ENCODE results near the gene RAB1B.
A peak's percentile ranks its signal among the peaks of the same experiment; 100 is the strongest.

Gene RAB1B

DNA sequence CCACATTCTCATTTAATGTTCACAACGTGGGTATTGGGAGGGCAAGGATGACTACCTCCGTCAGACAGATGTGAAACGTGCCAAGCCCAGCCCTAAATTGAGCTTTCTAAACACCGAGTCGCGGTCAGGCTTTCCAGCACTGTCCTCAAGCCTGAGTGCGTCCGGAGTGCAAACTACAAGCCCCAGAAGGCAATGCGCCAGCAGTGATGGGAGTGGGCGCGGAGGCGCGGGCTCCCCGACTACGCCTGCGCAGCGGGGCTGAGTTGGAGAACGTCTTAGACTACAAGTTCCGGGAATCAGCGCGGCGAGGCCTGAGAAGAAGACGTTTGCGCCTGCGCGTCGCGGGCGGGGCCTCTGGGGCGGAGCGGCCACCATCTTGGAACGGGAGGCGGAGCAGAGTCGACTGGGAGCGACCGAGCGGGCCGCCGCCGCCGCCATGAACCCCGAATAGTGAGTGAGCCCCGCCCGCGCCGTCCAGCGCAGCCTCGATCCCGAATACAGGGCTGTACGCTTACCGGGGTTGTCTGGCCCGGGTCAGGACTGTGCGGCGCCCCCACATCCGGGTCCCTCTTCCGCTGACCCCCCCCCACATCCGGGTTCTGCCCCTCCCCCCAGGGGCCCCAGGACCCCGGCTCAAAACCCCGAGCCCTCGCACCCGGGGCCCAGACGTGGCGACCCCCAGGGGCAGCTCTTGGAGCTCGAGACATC, at the start of gene RAB1B:
Gene RAB1B, plus strand, starts transcription at position 396 of the 708 bp plus-strand sequence. Its CDS starts 41 bp downstream, at position 437.
- peak; percentile 99 to 100 (median 99) for DNase-seq (ENCODE audit: low read depth in 2 of 3, low spot score in 2 of 3)

DNA sequence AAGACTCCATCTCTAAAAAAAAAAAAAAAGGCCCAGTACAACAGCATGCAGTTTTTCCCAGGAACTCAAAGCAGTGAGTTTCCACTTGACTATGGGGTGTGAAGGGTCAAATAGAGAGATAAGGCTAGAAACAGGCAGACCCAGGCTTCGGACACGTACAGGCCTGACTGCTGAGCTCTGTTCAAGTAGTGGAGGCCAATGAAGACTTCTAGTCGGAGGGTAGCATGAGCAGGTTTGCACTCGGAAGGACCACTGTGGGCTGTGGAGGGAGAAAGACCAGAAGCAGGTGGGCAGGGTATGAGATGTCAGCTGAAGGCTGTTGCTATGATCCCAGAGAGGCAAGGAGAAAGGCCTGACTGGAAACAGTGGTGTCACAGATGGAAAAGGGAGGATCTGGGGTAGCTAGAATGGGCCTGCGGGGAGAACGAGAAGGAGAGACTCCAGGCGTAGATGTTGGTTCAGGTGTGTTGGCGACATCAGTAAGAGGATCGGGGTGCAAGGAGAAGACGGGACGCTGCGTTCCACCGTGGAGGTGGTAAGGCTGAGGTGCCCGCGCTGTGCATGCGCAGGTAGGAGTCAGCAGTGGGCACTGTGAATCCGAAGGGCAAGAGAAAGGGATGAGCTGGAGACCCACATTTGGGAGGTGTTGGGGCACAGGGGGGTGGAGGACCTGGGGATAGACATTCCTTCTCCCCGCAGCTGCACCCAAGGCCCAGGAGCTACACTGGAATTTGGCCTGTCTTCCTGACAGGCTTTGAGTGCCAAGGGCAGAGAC, 49.4 kb upstream of the RAB1B start:
- no peak for DNase-seq (ENCODE audit: low read depth in 2 of 3, low spot score in 2 of 3)

DNA sequence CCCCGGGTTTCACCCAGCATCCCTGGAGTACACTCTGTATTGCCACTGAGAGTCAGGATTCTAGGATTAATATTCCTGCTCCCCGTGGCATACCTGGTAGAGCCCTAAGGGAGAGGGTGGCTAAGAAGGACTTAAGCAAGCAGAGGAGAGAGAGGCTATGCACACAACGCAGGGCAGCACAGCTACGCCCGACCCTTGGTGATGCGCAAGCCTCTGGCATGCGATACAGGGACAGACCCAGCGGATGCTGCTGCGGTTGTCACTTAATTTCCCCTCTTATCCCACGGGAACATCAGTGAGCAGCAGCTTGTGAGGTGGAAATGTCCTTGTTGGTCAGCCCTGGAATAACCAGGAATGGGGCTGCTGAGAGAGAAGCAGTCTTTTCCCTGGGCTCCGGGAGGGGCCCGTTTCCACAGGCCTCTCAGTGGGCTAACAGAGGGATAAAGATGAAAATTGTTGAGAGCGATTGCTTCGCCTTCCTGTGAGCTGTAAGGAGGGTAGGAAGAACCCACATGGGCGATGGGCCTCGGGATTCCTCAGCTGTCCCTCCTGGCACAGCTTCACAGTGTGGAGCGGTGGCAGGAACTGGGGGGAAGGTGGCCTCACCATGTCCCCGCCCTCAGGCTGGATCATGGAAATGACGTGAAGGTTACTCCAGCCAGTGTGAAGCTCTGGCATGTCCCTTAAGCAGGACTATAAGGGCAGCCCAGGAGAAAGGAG, 48.4 kb upstream of the RAB1B start:
- DNase-seq (ENCODE audit: low read depth in 2 of 3, low spot score in 2 of 3) = no peak

DNA sequence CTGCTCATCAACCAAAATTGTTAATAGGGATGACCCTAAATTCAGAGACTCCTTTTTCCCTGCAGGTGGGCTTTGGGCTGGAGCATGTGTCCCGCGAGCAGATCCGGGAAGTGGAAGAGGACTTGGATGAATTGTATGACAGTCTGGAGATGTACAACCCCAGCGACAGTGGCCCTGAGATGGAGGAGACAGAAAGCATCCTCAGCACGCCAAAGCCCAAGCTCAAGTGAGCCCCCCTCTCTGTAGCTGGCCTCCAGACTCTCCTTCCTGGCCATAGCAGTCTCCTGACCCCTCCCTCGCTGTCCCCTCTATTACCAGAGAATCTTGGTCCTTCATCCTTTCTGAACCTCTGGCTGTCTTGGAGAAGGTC, 47.9 kb upstream of the RAB1B start:
- DNase-seq (ENCODE audit: low read depth in 2 of 3, low spot score in 2 of 3) = no peak

- DNase-seq (ENCODE audit: low read depth in 2 of 3, low spot score in 2 of 3) = no peak
Observed at GRCh38 chr11:66221012-66221411, 47.4 kb upstream of the RAB1B start.

GRCh38 chr11:66221726-66222236, 46.7 kb upstream of the RAB1B start:
- no peak for DNase-seq (ENCODE audit: low read depth in 2 of 3, low spot score in 2 of 3)

- DNase-seq (ENCODE audit: low read depth in 2 of 3, low spot score in 2 of 3) = peak; percentile 81 to 87 (median 84)
Observed at GRCh38 chr11:66222358-66223149, 45.9 kb upstream of the RAB1B start.

DNA sequence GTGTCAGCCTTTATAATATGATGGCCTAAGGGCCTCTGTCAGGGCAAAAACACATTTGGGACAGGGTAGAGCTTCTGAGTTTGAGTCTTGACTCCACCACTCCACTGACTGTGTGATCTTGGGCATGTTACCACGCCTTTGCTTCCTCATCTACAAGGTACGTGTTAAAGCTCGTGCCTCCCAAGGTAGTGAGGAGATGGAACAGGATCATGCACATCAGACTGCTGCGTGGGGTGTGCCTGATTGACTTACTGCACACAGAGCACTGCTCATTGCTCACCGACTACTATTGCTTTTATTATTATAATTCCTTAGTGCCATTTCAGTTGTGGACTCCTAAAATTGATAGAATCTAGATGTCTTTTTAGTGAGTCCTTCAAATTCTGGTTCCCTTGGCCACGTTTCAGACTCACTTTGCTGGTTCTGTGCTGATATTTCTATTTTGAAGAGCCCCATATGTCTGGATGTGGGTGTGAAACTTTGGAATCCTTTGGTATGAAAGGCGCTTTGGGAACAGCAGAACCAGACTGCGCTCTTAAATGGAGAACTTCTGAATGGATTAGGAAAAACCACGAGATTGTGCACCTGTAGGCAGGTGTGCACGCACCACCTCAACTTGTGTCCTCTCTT, 44.1 kb upstream of the RAB1B start:
- no peak for DNase-seq (ENCODE audit: low read depth in 2 of 3, low spot score in 2 of 3)

DNA sequence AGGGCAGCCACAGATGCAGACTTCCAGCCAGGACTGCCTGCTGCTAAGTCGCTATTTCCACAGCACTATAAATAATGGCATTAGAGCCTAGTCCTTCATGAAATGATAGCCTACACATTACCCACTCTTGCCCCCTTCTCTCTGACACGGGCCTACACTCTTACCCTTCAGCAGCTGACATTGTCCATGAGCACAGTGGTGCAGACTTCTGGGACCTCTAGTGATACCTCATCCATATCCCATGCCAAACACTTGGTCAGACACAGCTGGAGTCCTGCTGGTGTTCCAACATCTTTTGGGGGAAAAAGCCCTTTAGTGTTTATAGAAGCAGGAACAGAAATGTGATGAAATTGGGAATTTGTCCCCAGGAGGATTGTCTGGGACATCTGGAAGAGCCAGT, 43.4 kb upstream of the RAB1B start:
- DNase-seq (ENCODE audit: low read depth in 2 of 3, low spot score in 2 of 3) = no peak

DNA sequence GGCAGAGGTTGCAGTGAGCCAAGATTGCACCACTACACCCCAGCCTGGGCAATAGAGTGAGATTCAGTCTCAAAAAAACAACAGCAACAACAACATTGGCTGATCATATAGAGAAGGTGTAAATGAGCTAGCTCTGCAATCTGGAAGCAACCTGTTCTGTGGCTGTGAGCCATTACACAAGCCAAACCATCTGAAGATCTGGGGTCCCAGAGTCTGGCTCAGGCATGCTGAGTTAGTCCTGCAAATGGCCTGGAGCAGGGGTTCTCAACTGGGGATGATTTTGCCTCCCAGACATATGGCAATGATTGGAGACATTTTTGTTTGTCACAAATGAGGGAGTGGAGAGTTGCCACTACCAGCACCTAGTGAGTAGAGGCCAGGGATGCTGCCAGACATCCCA, 42.3 kb upstream of the RAB1B start:
- DNase-seq (ENCODE audit: low read depth in 2 of 3, low spot score in 2 of 3) = no peak

GRCh38 chr11:66227700-66228099, 40.7 kb upstream of the RAB1B start:
- DNase-seq (ENCODE audit: low read depth in 2 of 3, low spot score in 2 of 3) = no peak

DNA sequence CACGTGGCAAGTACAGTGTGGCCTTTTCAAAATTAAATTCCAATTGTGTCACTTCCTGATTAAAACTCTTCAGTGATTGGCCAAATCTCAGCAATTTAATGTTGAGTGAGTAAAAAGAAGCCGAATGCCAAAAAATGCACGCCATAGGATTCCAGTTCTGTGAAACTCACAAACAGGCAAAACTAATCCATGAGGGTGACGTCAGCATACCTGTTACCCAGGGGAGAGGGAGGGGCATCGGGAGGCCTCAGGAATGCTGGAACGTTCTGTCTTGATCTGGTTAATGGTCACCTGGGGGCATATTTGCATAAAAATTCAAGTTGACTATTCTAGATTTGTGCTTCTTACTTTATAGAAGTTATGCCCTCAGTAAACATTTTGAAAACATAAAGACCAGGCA, 39.9 kb upstream of the RAB1B start:
- no peak for DNase-seq (ENCODE audit: low read depth in 2 of 3, low spot score in 2 of 3)

DNA sequence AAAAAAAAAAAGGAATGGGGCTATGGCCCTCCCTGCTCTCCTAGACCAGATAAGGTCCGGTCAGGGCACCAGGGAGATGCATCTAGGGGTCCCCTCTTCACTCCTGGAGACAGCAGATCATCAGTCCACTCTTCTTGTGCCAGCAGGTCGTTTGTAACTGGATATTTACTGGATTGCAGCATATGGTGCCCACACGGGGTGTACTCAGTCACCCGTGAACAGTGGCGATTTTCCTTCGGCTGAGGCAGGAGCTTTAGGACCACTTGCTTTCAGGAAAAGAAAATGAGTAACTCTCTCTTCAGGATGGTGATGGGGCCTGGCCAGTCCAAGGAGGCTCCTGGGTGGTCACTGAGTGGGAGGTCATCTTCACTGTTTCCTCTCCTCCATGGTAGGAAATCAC, 38.3 kb upstream of the RAB1B start:
- DNase-seq (ENCODE audit: low read depth in 2 of 3, low spot score in 2 of 3) = no peak

DNA sequence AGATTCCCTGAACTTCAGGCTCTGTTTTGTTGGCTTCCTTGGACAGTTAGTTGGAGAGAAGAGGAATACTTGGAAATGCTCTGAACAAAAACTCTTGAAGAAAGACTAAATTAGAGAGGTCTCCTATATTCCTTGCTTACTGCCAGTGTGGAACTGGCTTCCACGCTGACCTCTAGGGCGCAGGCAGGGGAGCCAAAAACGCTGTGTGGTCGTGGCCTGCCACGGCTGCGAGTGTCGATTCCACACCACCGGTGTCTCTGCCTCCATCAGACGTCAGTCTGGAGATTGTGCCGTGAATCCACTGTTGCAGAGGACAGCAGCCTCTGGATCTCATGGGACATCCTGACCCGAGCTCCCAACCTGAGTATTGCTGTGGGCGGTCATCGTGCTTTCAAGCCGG, 37.5 kb upstream of the RAB1B start:
- no peak for DNase-seq (ENCODE audit: low read depth in 2 of 3, low spot score in 2 of 3)

- no peak for DNase-seq (ENCODE audit: low read depth in 2 of 3, low spot score in 2 of 3)
Observed at GRCh38 chr11:66231561-66231960, 36.9 kb upstream of the RAB1B start.

GRCh38 chr11:66232769-66233168, 35.7 kb upstream of the RAB1B start:
- DNase-seq (ENCODE audit: low read depth in 2 of 3, low spot score in 2 of 3) = no peak

- no peak for DNase-seq (ENCODE audit: low read depth in 2 of 3, low spot score in 2 of 3)
Observed at GRCh38 chr11:66233301-66233700, 35.1 kb upstream of the RAB1B start.

DNA sequence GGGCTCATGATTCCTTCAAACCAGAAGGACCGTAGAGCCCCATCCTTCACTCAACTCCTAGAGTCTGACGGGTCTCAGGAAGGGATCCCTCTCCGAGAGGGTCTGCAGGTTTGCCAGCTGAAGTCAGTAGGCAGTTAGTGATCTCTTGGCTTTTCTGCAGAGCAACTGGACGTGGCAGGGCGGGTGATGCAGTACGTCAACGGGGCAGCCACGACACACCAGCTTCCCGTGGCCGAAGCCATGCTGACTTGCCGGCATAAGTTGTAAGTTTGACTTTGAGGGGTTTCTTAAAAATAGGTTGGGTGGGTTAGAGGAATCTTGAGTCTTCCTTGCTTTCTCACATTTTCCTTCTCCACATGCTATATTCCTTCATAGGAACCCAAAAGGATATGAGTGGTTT, 33.3 kb upstream of the RAB1B start:
- DNase-seq (ENCODE audit: low read depth in 2 of 3, low spot score in 2 of 3) = no peak

DNA sequence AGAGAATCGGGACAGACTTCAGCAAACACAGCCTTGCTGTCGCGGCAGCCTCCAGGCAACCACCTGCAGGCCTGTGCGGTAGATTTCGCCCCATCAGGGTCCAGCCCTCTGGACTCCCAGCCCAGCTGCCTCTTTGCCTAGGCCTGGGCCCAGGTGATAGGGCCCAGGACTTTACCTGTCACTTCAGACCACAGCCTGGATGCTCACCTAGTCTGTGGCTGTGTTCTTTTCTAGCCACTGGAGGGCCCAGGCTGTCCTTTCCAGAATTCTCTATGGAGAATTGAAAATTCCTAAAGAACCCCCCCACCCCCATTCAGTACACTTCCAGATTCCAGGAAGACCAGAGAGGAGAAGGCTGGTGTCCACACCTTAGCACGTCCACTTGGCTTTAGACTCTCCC, 30.6 kb upstream of the RAB1B start:
- DNase-seq (ENCODE audit: low read depth in 2 of 3, low spot score in 2 of 3) = no peak

- DNase-seq (ENCODE audit: low read depth in 2 of 3, low spot score in 2 of 3) = no peak
Observed at GRCh38 chr11:66238786-66239413, 29.5 kb upstream of the RAB1B start.

All from activated CD8-positive, alpha-beta memory T cell treated with anti-CD3 and anti-CD28 coated beads for 48 hours (primary cell).